IMR-90 (cell line): ENCODE data around the gene GNAI3. TPM values are rescaled to one million over a fixed set of nuclear protein-coding genes. Genes with fewer than 3 reads are reported as not detected.

Experiments
- ATAC-seq: fragments of 200-7000 bp; cut with Tn5 transposase; 2 replicates; pipeline ENCODE4 v1.9.1; 2020; ENCODE audit warnings: low read depth, mild to moderate bottlenecking, moderate library complexity
- BruUV-seq: library from RNA; stranded (reverse); fragments of 400-500 nt; replicated peaks from 2 replicates; lab custom pipeline; 2021; lab: Mats Ljungman, UMichigan
- CTCF ChIA-PET: fragments of 300-600 bp; formaldehyde crosslinking; extraction: SDS; loops from one replicate; lab custom pipeline; 2021; ENCODE audit warnings: antibody characterized with exemption; lab: Yijun Ruan, JAX
- POLR2A ChIA-PET: fragments of 300-600 bp; sonication (Branson Sonifier 250); formaldehyde crosslinking; loops from one replicate; lab custom pipeline; 2022; ENCODE audit warnings: antibody characterized with exemption; ENCODE audit not compliant: unreplicated experiment; lab: Charles Lee
- DNase-seq: peaks from one replicate; pipeline ENCODE4 v3.0.0; 2013
- H2AFZ ChIP-seq: replicated peaks from 2 replicates; pipeline ENCODE3; 2013; ENCODE audit warnings: low read length, mild to moderate bottlenecking; ENCODE audit not compliant: poor library complexity
- H2AK5ac ChIP-seq: 2 replicates; pipeline ENCODE4 v1.6.1; 2013; ENCODE audit warnings: low read depth, low read length, inconsistent platforms
- H2AK9ac ChIP-seq: replicated peaks from 2 replicates; pipeline ENCODE3; 2013; ENCODE audit warnings: mild to moderate bottlenecking, low read depth, low read length, moderate library complexity; ENCODE audit not compliant: poor library complexity
- H2BK120ac ChIP-seq: 2 replicates; pipeline ENCODE4 v1.6.1; 2013; ENCODE audit warnings: low read depth, low read length, inconsistent platforms
- H2BK15ac ChIP-seq: 3 replicates; pipeline ENCODE4 v1.6.1; 2013; ENCODE audit warnings: low read depth, low read length, inconsistent platforms
- H2BK20ac ChIP-seq: 2 replicates; pipeline ENCODE4 v1.6.1; 2013; ENCODE audit warnings: low read depth, mild to moderate bottlenecking, inconsistent platforms, low read length, moderate library complexity
- H2BK5ac ChIP-seq: 2 replicates; pipeline ENCODE4 v1.6.1; 2013; ENCODE audit warnings: mild to moderate bottlenecking, low read depth, low read length, inconsistent platforms; ENCODE audit not compliant: poor library complexity, severe bottlenecking
- H3K14ac ChIP-seq: replicated peaks from 2 replicates; pipeline ENCODE4 v1.6.1; 2013; ENCODE audit warnings: low read depth, low read length, inconsistent platforms
- H3K18ac ChIP-seq: 2 replicates; pipeline ENCODE4 v1.6.1; 2013; ENCODE audit warnings: low read depth, low read length, control low read depth
- H3K23ac ChIP-seq: 2 replicates; pipeline ENCODE4 v1.6.1; 2013; ENCODE audit warnings: low read depth, low read length, inconsistent platforms
- H3K27ac ChIP-seq: 2 replicates; pipeline ENCODE4 v1.5.1; 2013; ENCODE audit warnings: mild to moderate bottlenecking, control low read depth, low read length; ENCODE audit not compliant: insufficient read depth
- H3K27me3 ChIP-seq: 2 replicates; pipeline ENCODE4 v1.6.1; 2013; ENCODE audit warnings: low read length; ENCODE audit not compliant: control insufficient read depth, insufficient read depth
- H3K36me3 ChIP-seq: 2 replicates; pipeline ENCODE4 v1.6.1; 2013; ENCODE audit warnings: low read length, mixed read lengths; ENCODE audit not compliant: control insufficient read depth, insufficient read depth
- H3K4ac ChIP-seq: 2 replicates; pipeline ENCODE4 v1.6.1; 2013; ENCODE audit warnings: low read depth, low read length, inconsistent platforms
- H3K4me1 ChIP-seq: 2 replicates; pipeline ENCODE4 v1.6.1; 2013; ENCODE audit warnings: low read length, mixed read lengths; ENCODE audit not compliant: control insufficient read depth, insufficient read depth
- H3K4me2 ChIP-seq: 2 replicates; pipeline ENCODE4 v1.6.1; 2013; ENCODE audit warnings: low read depth, mild to moderate bottlenecking, control low read depth, low read length, moderate library complexity
- H3K4me3 ChIP-seq: 2 replicates; pipeline ENCODE4 v1.5.1; 2013; ENCODE audit warnings: low read depth, mild to moderate bottlenecking, control low read depth, low read length, moderate library complexity; ENCODE audit not compliant: insufficient read depth
- H3K56ac ChIP-seq: 2 replicates; pipeline ENCODE4 v1.6.1; 2013; ENCODE audit warnings: low read length, inconsistent platforms; ENCODE audit not compliant: insufficient read depth; ENCODE audit errors: extremely low read depth
- H3K79me1 ChIP-seq, 2 experiments: 2 replicates each; pipeline ENCODE4 v1.6.1; 2013; ENCODE audit warnings: low read length in 2 of 2, inconsistent platforms in 1 of 2, low read depth in 1 of 2
- H3K9ac ChIP-seq: 2 replicates; pipeline ENCODE4 v1.6.1; 2013; ENCODE audit warnings: low read depth, low read length, control low read depth
- H3K9me1 ChIP-seq: 2 replicates; pipeline ENCODE4 v1.6.1; 2013; ENCODE audit warnings: low read length, inconsistent platforms; ENCODE audit not compliant: insufficient read depth
- H3K9me3 ChIP-seq: 2 replicates; pipeline ENCODE4 v1.6.1; 2013; ENCODE audit warnings: low read length; ENCODE audit not compliant: control insufficient read depth, insufficient read depth
- H4K20me1 ChIP-seq: 2 replicates; pipeline ENCODE4 v1.6.1; 2013; ENCODE audit warnings: low read length, inconsistent platforms; ENCODE audit not compliant: insufficient read depth
- H4K5ac ChIP-seq: 2 replicates; pipeline ENCODE4 v1.6.1; 2013; ENCODE audit warnings: mild to moderate bottlenecking, low read depth, low read length, control low read depth
- H4K8ac ChIP-seq, 2 experiments: 2 replicates each; pipeline ENCODE4 v1.6.1; 2013; ENCODE audit warnings: low read depth in 2 of 2, low read length in 2 of 2, control low read depth in 1 of 2, inconsistent platforms in 1 of 2
- H4K91ac ChIP-seq: 2 replicates; pipeline ENCODE4 v1.6.1; 2013; ENCODE audit warnings: low read depth, low read length, inconsistent platforms; ENCODE audit not compliant: insufficient read depth
- BHLHE40 ChIP-seq: fragments of 150-350 bp; IDR thresholded peaks from 2 replicates; pipeline ENCODE4 v1.6.1; 2016; ENCODE audit warnings: mild to moderate bottlenecking, low read depth, low read length
- FOS ChIP-seq: fragments of 150-350 bp; IDR thresholded peaks from 2 replicates; pipeline ENCODE4 v1.6.1; 2016; ENCODE audit warnings: low read depth, low read length
- MAFK ChIP-seq: IDR thresholded peaks from 2 replicates; pipeline ENCODE4 v1.6.1; 2012; ENCODE audit warnings: low read depth, low read length, improper control_type of control experiment
- MXI1 ChIP-seq: IDR thresholded peaks from 2 replicates; pipeline ENCODE4 v1.6.1; 2012; ENCODE audit warnings: low read depth, mild to moderate bottlenecking, low read length, moderate library complexity, borderline replicate concordance
- POLR2A ChIP-seq: IDR thresholded peaks from 2 replicates; pipeline ENCODE4 v1.6.1; 2012; ENCODE audit warnings: mild to moderate bottlenecking, low read depth, low read length
- RAD21 ChIP-seq: IDR thresholded peaks from 2 replicates; pipeline ENCODE4 v1.6.1; 2012; ENCODE audit warnings: low read length, improper control_type of control experiment
- SMC3 ChIP-seq: fragments of 150-350 bp; IDR thresholded peaks from 2 replicates; pipeline ENCODE4 v1.6.1; 2016; ENCODE audit warnings: low read depth, mild to moderate bottlenecking, antibody characterized with exemption, low read length, moderate library complexity
- WGBS, 2 experiments: methylation state at CpG; one replicate each; pipeline versions ENCODE4 v1.1.5 to v1.1.7; 2013; ENCODE audit warnings: missing lambda C conversion rate in 2 of 2; ENCODE audit not compliant: insufficient read length in 1 of 2; ENCODE audit errors: extremely low coverage in 2 of 2; 5-methylcytosine and 5-hydroxymethylcytosine counted together
- dilution Hi-C: fragments of 300-500 bp; cut with HindIII; formaldehyde crosslinking; loops from one replicate; pipeline ENCODE4 v1.14.3; 2018; ENCODE audit warnings: low sequenced_read_pairs; ENCODE audit not compliant: unreplicated experiment
- in situ Hi-C: fragments of 300-500 bp; cut with MboI; formaldehyde crosslinking; loops from 3 replicates; pipeline ENCODE4 v1.14.3; 2019; ENCODE audit warnings: low sequenced_read_pairs, inconsistent platforms, mixed read lengths
- intact Hi-C: fragments of 100-400 bp; cut with micrococcal nuclease; formaldehyde crosslinking; loops from 2 replicates; pipeline ENCODE4 v1.10.0; 2022
- polyA plus RNA-seq, 3 experiments: library from polyadenylated mRNA; depleted of rRNA; stranded (reverse); fragments of >200 nt; gene quantifications; 2 replicates each; pipeline ENCODE4 v1.2.3, GENCODE V29; 2012; ENCODE audit warnings: low replicate concordance in 1 of 3
- total RNA-seq: library from RNA; depleted of rRNA; stranded (reverse); fragments of >200 nt; gene quantifications from 2 replicates; pipeline ENCODE4 v1.2.3, GENCODE V29; 2012
- TF ChIP-seq, protein P1 (sequence below): conservative IDR thresholded peaks from 2 replicates; pipeline ENCODE4 v1.5.1; 2012; ENCODE audit warnings: mild to moderate bottlenecking, low read depth, low read length, improper control_type of control experiment
- TF ChIP-seq, protein P2 (sequence below): fragments of 150-350 bp; IDR thresholded peaks from 2 replicates; pipeline ENCODE4 v1.6.1; 2017; ENCODE audit warnings: mild to moderate bottlenecking, antibody characterized with exemption, low read length, low read depth
- TF ChIP-seq, protein P3 (sequence below): fragments of 150-350 bp; IDR thresholded peaks from 2 replicates; pipeline ENCODE4 v1.6.1; 2016; ENCODE audit warnings: low read depth, mild to moderate bottlenecking, low read length, moderate library complexity, borderline replicate concordance

GNAI3 gene
- total and polyA plus RNA-seq, 2 of the 4 experiments (the other 2 are of a cell fraction), result 5.9 to 14.9 TPM

DNA sequence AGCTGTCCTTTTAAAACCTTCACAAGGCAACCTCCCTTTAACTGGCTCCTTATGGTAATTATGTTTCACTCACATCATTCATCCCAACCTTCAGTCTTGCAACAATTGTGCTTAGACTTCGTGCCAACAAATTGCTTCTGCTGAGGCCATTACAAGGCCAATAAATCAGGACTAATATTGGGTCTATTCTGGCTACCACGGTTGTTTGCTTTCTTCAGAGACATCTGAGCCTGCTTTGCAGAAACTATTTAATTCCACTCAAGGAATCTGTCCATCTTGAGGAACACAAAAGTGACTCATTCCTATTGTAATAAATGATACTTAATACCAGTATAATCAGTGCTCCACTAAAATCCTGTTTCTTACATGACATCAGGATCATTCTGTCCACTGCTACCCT, 104.9 kb downstream of the GNAI3 start:
- no peak for TF ChIP-seq RAD21
- TF ChIP-seq MAFK, result no peak
- TF ChIP-seq, protein P1, sequence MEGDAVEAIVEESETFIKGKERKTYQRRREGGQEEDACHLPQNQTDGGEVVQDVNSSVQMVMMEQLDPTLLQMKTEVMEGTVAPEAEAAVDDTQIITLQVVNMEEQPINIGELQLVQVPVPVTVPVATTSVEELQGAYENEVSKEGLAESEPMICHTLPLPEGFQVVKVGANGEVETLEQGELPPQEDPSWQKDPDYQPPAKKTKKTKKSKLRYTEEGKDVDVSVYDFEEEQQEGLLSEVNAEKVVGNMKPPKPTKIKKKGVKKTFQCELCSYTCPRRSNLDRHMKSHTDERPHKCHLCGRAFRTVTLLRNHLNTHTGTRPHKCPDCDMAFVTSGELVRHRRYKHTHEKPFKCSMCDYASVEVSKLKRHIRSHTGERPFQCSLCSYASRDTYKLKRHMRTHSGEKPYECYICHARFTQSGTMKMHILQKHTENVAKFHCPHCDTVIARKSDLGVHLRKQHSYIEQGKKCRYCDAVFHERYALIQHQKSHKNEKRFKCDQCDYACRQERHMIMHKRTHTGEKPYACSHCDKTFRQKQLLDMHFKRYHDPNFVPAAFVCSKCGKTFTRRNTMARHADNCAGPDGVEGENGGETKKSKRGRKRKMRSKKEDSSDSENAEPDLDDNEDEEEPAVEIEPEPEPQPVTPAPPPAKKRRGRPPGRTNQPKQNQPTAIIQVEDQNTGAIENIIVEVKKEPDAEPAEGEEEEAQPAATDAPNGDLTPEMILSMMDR, result no peak
- TF ChIP-seq, protein P2, sequence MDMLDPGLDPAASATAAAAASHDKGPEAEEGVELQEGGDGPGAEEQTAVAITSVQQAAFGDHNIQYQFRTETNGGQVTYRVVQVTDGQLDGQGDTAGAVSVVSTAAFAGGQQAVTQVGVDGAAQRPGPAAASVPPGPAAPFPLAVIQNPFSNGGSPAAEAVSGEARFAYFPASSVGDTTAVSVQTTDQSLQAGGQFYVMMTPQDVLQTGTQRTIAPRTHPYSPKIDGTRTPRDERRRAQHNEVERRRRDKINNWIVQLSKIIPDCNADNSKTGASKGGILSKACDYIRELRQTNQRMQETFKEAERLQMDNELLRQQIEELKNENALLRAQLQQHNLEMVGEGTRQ, result no peak
- TF ChIP-seq POLR2A, result no peak
- TF ChIP-seq MXI1, result no peak
- no peak for TF ChIP-seq BHLHE40
- TF ChIP-seq SMC3, result no peak
- TF ChIP-seq, protein P3, sequence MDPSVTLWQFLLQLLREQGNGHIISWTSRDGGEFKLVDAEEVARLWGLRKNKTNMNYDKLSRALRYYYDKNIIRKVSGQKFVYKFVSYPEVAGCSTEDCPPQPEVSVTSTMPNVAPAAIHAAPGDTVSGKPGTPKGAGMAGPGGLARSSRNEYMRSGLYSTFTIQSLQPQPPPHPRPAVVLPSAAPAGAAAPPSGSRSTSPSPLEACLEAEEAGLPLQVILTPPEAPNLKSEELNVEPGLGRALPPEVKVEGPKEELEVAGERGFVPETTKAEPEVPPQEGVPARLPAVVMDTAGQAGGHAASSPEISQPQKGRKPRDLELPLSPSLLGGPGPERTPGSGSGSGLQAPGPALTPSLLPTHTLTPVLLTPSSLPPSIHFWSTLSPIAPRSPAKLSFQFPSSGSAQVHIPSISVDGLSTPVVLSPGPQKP, result no peak
- TF ChIP-seq FOS, result no peak
- POLR2A ChIA-PET, result interaction anchor here (0.7 kb wide), 1 partner anchor 331 kb away, joined by 3 read pairs; the partner anchor contains the start of gene AHCYL1

More for the DNA sequence above, 104.9 kb downstream of the GNAI3 start:
- Histone ChIP-seq H3K27ac (no peak overlapping the region), H3K79me1 (peaks cover 0 to 10% of the 10 kb centered on the region in 2 experiments; a peak in 3 of 4 replicates), H3K4me3 (no peak overlapping the region), H3K56ac (no peak overlapping the region), H2BK20ac (no peak overlapping the region), H3K9ac (no peak overlapping the region), H3K4me2 (no peak overlapping the region), H3K23ac (no peak overlapping the region), H4K5ac (no peak overlapping the region), H3K9me3 (no peaks in the 10 kb centered on the region), H4K8ac (no peak overlapping the region), H2BK15ac (no peak overlapping the region), H2AK5ac (no peak overlapping the region), H2BK120ac (no peak overlapping the region), H3K36me3 (0 out of 2 replicates have a peak, but pooled peaks cover 1% of the 10 kb centered on the region), H3K27me3 (0 out of 2 replicates have a peak, but pooled peaks cover 3% of the 10 kb centered on the region), H3K4ac (no peak overlapping the region), H2AFZ (no peak overlapping the region), H2AK9ac (no peak overlapping the region), H2BK5ac (no peak overlapping the region), H3K9me1 (peaks cover 2% of the 10 kb centered on the region; the same call in 1 of the 2 replicates), H4K91ac (no peak overlapping the region), H3K18ac (no peak overlapping the region), H4K20me1 (no peaks in the 10 kb centered on the region), H3K14ac (no peak overlapping the region), H3K4me1 (peaks cover 2% of the 10 kb centered on the region)
- BruUV-seq, result no TSS peak
- dilution Hi-C loops, result no loop called here
- ATAC-seq (no peak), DNase-seq (no peak)
- no CpG with 5 or more reads among the region's 2 CpGs for WGBS, 2 experiments
- intact Hi-C loops, result no loop called here
- in situ Hi-C loops, result no loop called here
- CTCF ChIA-PET, result interaction anchor here (1.0 kb wide), 1 partner anchor 331 kb away, joined by 3 read pairs; the partner anchor contains the start of gene AHCYL1
